ENCODE measurements around the gene PCDHB1.

DNA sequence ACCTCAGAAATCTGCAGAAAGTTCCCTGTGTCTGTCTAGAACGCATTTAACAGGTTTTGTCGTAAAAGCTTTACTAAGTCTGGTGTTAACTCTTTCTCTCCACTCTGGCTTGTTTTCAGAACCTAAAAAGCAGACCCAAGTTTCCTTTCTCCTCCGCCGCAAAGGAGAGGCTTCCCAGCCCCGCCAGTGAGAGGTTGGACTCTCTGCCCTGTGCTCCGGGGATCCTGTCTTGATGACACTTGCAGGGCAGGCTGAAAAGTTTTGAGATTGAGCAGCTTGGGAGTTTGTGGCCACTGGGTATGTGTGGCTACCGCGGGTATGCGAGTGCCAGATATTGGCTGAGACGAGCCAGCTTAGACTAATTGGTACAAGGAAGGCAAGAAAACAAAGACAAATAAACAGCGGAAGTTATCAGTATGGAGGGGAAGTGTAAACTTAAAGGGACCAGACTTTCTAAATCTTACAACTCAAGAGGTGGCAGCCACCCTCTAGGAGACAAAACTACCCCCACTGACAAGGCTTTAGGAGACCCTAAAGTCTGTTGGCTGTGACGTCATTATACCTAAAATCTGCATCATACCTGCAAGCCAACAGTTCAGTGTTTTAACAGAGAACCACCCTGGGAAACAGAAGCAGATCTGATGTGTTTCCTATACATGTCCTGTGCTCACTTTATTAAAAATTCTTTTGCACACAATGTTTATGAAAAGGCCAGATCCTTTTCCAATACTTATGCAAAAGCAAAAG is 41.0 kb upstream of the PCDHB1 start:
- TF ChIP-seq EZH2 (IDR thresholded peaks at IDR 0.05) (no peak), CEBPB (IDR thresholded peaks at IDR 0.05; ENCODE audit: low read depth) (no peak), POLR2A (IDR thresholded peaks at IDR 0.05; ENCODE audit: borderline replicate concordance, extremely low read depth, insufficient read depth, insufficient read length) (no peak), EGR1 (IDR thresholded peaks at IDR 0.05; ENCODE audit: low read depth) (no peak), POLR2AphosphoS5 (IDR thresholded peaks at IDR 0.05; ENCODE audit: low read depth, low read length) (no peak), ZFX (IDR thresholded peaks at IDR 0.05) (no peak), SRF (IDR thresholded peaks at IDR 0.05; ENCODE audit: low read depth) (no peak), EZH2phosphoT487 (IDR thresholded peaks at IDR 0.05; ENCODE audit: borderline replicate concordance) (no peak), ZNF274 (IDR thresholded peaks at IDR 0.05; ENCODE audit: low read depth, low read length) (no peak)
- TF ChIP-seq, protein P1, sequence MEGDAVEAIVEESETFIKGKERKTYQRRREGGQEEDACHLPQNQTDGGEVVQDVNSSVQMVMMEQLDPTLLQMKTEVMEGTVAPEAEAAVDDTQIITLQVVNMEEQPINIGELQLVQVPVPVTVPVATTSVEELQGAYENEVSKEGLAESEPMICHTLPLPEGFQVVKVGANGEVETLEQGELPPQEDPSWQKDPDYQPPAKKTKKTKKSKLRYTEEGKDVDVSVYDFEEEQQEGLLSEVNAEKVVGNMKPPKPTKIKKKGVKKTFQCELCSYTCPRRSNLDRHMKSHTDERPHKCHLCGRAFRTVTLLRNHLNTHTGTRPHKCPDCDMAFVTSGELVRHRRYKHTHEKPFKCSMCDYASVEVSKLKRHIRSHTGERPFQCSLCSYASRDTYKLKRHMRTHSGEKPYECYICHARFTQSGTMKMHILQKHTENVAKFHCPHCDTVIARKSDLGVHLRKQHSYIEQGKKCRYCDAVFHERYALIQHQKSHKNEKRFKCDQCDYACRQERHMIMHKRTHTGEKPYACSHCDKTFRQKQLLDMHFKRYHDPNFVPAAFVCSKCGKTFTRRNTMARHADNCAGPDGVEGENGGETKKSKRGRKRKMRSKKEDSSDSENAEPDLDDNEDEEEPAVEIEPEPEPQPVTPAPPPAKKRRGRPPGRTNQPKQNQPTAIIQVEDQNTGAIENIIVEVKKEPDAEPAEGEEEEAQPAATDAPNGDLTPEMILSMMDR (IDR thresholded peaks at IDR 0.05 in 2 of 3, conservative IDR thresholded peaks at IDR 0.05 in 1 of 3; ENCODE audit: borderline replicate concordance in 1 of 3, insufficient read depth in 1 of 3, low read depth in 2 of 3, low read length in 2 of 3): no peak
